Stimulated activated CD8-positive, alpha-beta memory T cell treated with anti-CD3 and anti-CD28 coated beads, Interleukin-2, amount 100 ng/mL, for 48 hours (primary cell): Measurements from ENCODE around the gene DUSP2.

Experiments
- DNase-seq, 2 donors: peaks; one replicate each; pipeline ENCODE4 v3.0.0-alpha.2; 2020; ENCODE audit warnings: low read depth in 2 of 2

The DUSP2 gene

GRCh38 chr2:96102596-96103186 lies 42.5 kb downstream of the DUSP2 start:
- DNase-seq: no peak

- DNase-seq: no peak
These were observed 44.3 kb downstream of the DUSP2 start for GRCh38 chr2:96100893-96101304.

- no peak for DNase-seq
These were observed 45.1 kb downstream of the DUSP2 start for GRCh38 chr2:96099861-96100798.

GRCh38 chr2:96098900-96099590 lies 46.2 kb downstream of the DUSP2 start:
- DNase-seq: no peak

- no peak for DNase-seq
These were observed 47.1 kb downstream of the DUSP2 start for GRCh38 chr2:96097951-96098823.

- DNase-seq: no peak
These were observed 47.8 kb downstream of the DUSP2 start for GRCh38 chr2:96097441-96097840.

GRCh38 chr2:96095116-96095636 lies 50.1 kb downstream of the DUSP2 start:
- DNase-seq: no peak

GRCh38 chr2:96093528-96093927 lies 51.7 kb downstream of the DUSP2 start:
- no peak for DNase-seq
